ENCODE measurements around the gene TACR1.
"Not testable (repeated sequence)": the region's sequence is repeated elsewhere in the genome, so short reads cannot be mapped to it uniquely, and the experiment has no call there.

TACR1 gene

GRCh38 chr2:75057150-75057549 is 142.2 kb downstream of the TACR1 start:
- not testable (repeated sequence) for H3K9ac ChIP-seq (ENCODE audit: low read depth in 1 of 2, low read length in 2 of 2); H3K4me3 ChIP-seq (ENCODE audit: low read length in 2 of 2); H3K27ac ChIP-seq (ENCODE audit: low read depth in 2 of 2, low read length in 2 of 2); H3K27me3 ChIP-seq (ENCODE audit: control insufficient read depth in 2 of 2, insufficient read depth in 2 of 2, low read length in 2 of 2); H3K9me3 ChIP-seq (ENCODE audit: control insufficient read depth in 2 of 2, low read length in 2 of 2); H3K36me3 ChIP-seq (ENCODE audit: control insufficient read depth in 2 of 2, insufficient read depth in 2 of 2, low read length in 2 of 2); H3K4me1 ChIP-seq (ENCODE audit: control insufficient read depth in 2 of 2, insufficient read depth in 2 of 2, low read length in 2 of 2)

- no peaks in the 10 kb centered on the region for H3K36me3 ChIP-seq (ENCODE audit: control insufficient read depth in 2 of 2, insufficient read depth in 2 of 2, low read length in 2 of 2)
- no peaks in the 10 kb centered on the region for H3K27me3 ChIP-seq (ENCODE audit: control insufficient read depth in 2 of 2, insufficient read depth in 2 of 2, low read length in 2 of 2)
- H3K9me3 ChIP-seq (ENCODE audit: control insufficient read depth in 2 of 2, low read length in 2 of 2) = no peaks in the 10 kb centered on the region
- no peak overlapping the region for H3K27ac ChIP-seq (ENCODE audit: low read depth in 2 of 2, low read length in 2 of 2)
- H3K9ac ChIP-seq (ENCODE audit: low read depth in 1 of 2, low read length in 2 of 2) = no peak overlapping the region
- H3K4me3 ChIP-seq (ENCODE audit: low read length in 2 of 2) = no peak overlapping the region
- H3K4me1 ChIP-seq (ENCODE audit: control insufficient read depth in 2 of 2, insufficient read depth in 2 of 2, low read length in 2 of 2) = no peaks in the 10 kb centered on the region
Observed at GRCh38 chr2:75055820-75056675, 143.3 kb downstream of the TACR1 start.

DNA sequence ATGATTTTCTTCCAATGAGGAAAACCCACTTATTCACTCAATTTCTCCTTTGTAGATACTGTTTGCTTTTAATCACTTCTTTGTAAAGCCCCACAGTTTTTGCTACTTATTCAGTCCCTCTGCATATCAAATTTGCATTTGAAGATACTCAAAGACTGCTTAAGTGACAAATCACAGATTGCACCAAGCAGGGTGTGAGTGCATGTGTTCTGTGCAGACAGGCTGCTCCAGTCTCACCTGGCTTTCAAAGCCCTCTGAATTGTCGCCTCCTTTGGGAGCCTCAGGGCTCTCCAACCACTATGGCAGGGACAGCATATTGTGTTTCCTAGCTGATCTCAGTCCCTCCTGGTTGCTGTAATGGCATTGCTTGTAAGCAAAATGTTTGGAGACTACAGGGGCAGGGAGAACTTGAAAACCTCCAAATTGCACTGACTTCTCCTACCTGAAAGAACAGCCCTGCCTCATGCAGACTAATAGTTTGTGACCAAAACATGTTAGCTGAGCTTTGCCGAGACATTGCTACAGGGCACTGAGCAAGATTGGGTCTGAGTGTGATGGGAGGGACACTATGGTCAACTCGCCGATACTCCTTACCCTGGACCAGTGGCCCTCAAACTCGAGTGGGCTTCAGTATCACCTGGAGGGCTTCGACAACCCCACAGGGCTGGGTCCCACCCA is 144.0 kb downstream of the TACR1 start:
- H3K4me3 ChIP-seq (ENCODE audit: low read length in 2 of 2) = no peak overlapping the region
- no peak overlapping the region for H3K27ac ChIP-seq (ENCODE audit: low read depth in 2 of 2, low read length in 2 of 2)
- H3K36me3 ChIP-seq (ENCODE audit: control insufficient read depth in 2 of 2, insufficient read depth in 2 of 2, low read length in 2 of 2) = no peaks in the 10 kb centered on the region
- H3K9me3 ChIP-seq (ENCODE audit: control insufficient read depth in 2 of 2, low read length in 2 of 2) = no peaks in the 10 kb centered on the region
- H3K4me1 ChIP-seq (ENCODE audit: control insufficient read depth in 2 of 2, insufficient read depth in 2 of 2, low read length in 2 of 2) = no peaks in the 10 kb centered on the region
- no peak overlapping the region for H3K9ac ChIP-seq (ENCODE audit: low read depth in 1 of 2, low read length in 2 of 2)
- no peaks in the 10 kb centered on the region for H3K27me3 ChIP-seq (ENCODE audit: control insufficient read depth in 2 of 2, insufficient read depth in 2 of 2, low read length in 2 of 2)

GRCh38 chr2:75054296-75054695 is 145.0 kb downstream of the TACR1 start:
- Histone ChIP-seq H3K4me3 (ENCODE audit: low read length in 2 of 2) (no peak overlapping the region), H3K27ac (ENCODE audit: low read depth in 2 of 2, low read length in 2 of 2) (no peak overlapping the region), H3K27me3 (ENCODE audit: control insufficient read depth in 2 of 2, insufficient read depth in 2 of 2, low read length in 2 of 2) (no peaks in the 10 kb centered on the region), H3K4me1 (ENCODE audit: control insufficient read depth in 2 of 2, insufficient read depth in 2 of 2, low read length in 2 of 2) (no peaks in the 10 kb centered on the region), H3K9ac (ENCODE audit: low read depth in 1 of 2, low read length in 2 of 2) (no peak overlapping the region), H3K9me3 (ENCODE audit: control insufficient read depth in 2 of 2, low read length in 2 of 2) (no peaks in the 10 kb centered on the region), H3K36me3 (ENCODE audit: control insufficient read depth in 2 of 2, insufficient read depth in 2 of 2, low read length in 2 of 2) (no peaks in the 10 kb centered on the region)

GRCh38 chr2:75053484-75054112 is 145.7 kb downstream of the TACR1 start:
- no peaks in the 10 kb centered on the region for H3K9me3 ChIP-seq (ENCODE audit: control insufficient read depth in 2 of 2, low read length in 2 of 2)
- H3K27ac ChIP-seq (ENCODE audit: low read depth in 2 of 2, low read length in 2 of 2) = no peak overlapping the region
- no peaks in the 10 kb centered on the region for H3K27me3 ChIP-seq (ENCODE audit: control insufficient read depth in 2 of 2, insufficient read depth in 2 of 2, low read length in 2 of 2)
- H3K4me3 ChIP-seq (ENCODE audit: low read length in 2 of 2) = no peak overlapping the region
- H3K9ac ChIP-seq (ENCODE audit: low read depth in 1 of 2, low read length in 2 of 2) = no peak overlapping the region
- no peaks in the 10 kb centered on the region for H3K36me3 ChIP-seq (ENCODE audit: control insufficient read depth in 2 of 2, insufficient read depth in 2 of 2, low read length in 2 of 2)
- H3K4me1 ChIP-seq (ENCODE audit: control insufficient read depth in 2 of 2, insufficient read depth in 2 of 2, low read length in 2 of 2) = no peaks in the 10 kb centered on the region

DNA sequence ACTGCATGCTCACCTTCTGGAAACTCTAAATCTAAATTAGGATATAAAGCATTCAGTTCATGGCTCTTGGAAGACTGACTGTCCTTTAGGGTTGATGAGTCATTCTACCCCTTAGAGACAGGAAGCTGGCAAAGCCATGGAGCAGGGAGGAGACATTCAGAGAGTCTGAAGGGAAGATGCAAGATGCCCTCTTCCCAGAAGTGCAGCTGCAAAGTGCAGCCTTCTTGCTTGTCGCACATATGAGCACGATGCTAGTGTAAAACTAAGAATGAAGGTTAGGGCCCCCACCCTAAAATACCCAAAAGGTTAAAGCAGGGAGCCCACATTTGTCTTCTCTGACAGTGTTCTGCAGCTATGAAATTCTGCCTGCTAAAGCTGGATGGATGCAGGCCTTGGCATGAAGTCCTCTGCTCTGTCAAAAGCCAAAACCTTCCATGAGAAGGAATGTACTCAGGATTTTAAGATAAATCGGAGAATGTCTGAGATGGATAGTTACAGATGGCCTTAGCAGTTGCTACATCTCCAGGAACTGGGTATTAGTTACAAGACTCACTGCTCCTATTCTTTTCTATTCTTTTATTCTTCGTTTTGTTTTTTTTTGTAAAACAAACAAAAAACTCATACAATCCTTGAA is 151.2 kb downstream of the TACR1 start:
- Histone ChIP-seq H3K9ac (ENCODE audit: low read depth in 1 of 2, low read length in 2 of 2) (no peak overlapping the region), H3K36me3 (ENCODE audit: control insufficient read depth in 2 of 2, insufficient read depth in 2 of 2, low read length in 2 of 2) (no peaks in the 10 kb centered on the region), H3K27ac (ENCODE audit: low read depth in 2 of 2, low read length in 2 of 2) (no peak overlapping the region), H3K27me3 (ENCODE audit: control insufficient read depth in 2 of 2, insufficient read depth in 2 of 2, low read length in 2 of 2) (no peaks in the 10 kb centered on the region), H3K4me3 (ENCODE audit: low read length in 2 of 2) (no peak overlapping the region), H3K9me3 (ENCODE audit: control insufficient read depth in 2 of 2, low read length in 2 of 2) (no peaks in the 10 kb centered on the region), H3K4me1 (ENCODE audit: control insufficient read depth in 2 of 2, insufficient read depth in 2 of 2, low read length in 2 of 2) (no peaks in the 10 kb centered on the region)

GRCh38 chr2:75047189-75047991 is 151.9 kb downstream of the TACR1 start:
- Histone ChIP-seq H3K27ac (ENCODE audit: low read depth in 2 of 2, low read length in 2 of 2) (no peak overlapping the region), H3K9ac (ENCODE audit: low read depth in 1 of 2, low read length in 2 of 2) (no peak overlapping the region)

GRCh38 chr2:75045526-75046050 is 153.7 kb downstream of the TACR1 start:
- Histone ChIP-seq H3K36me3 (ENCODE audit: control insufficient read depth in 2 of 2, insufficient read depth in 2 of 2, low read length in 2 of 2) (no peaks in the 10 kb centered on the region), H3K27me3 (ENCODE audit: control insufficient read depth in 2 of 2, insufficient read depth in 2 of 2, low read length in 2 of 2) (no peaks in the 10 kb centered on the region), H3K9ac (ENCODE audit: low read depth in 1 of 2, low read length in 2 of 2) (no peak overlapping the region), H3K9me3 (ENCODE audit: control insufficient read depth in 2 of 2, low read length in 2 of 2) (no peaks in the 10 kb centered on the region), H3K27ac (ENCODE audit: low read depth in 2 of 2, low read length in 2 of 2) (no peak overlapping the region), H3K4me3 (ENCODE audit: low read length in 2 of 2) (no peak overlapping the region), H3K4me1 (ENCODE audit: control insufficient read depth in 2 of 2, insufficient read depth in 2 of 2, low read length in 2 of 2) (peaks cover 0 to 5% of the 10 kb centered on the region in 2 donors)

More at GRCh38 chr2:75047189-75047991, 151.9 kb downstream of the TACR1 start:
- Histone ChIP-seq H3K4me1 (ENCODE audit: control insufficient read depth in 2 of 2, insufficient read depth in 2 of 2, low read length in 2 of 2) (no peaks in the 10 kb centered on the region), H3K4me3 (ENCODE audit: low read length in 2 of 2) (no peak overlapping the region), H3K27me3 (ENCODE audit: control insufficient read depth in 2 of 2, insufficient read depth in 2 of 2, low read length in 2 of 2) (no peaks in the 10 kb centered on the region), H3K9me3 (ENCODE audit: control insufficient read depth in 2 of 2, low read length in 2 of 2) (no peaks in the 10 kb centered on the region), H3K36me3 (ENCODE audit: control insufficient read depth in 2 of 2, insufficient read depth in 2 of 2, low read length in 2 of 2) (no peaks in the 10 kb centered on the region)

GRCh38 chr2:75044291-75044690 is 155.0 kb downstream of the TACR1 start:
- no peaks in the 10 kb centered on the region for H3K36me3 ChIP-seq (ENCODE audit: control insufficient read depth in 2 of 2, insufficient read depth in 2 of 2, low read length in 2 of 2)
- no peak overlapping the region for H3K4me3 ChIP-seq (ENCODE audit: low read length in 2 of 2)
- no peak overlapping the region for H3K9ac ChIP-seq (ENCODE audit: low read depth in 1 of 2, low read length in 2 of 2)
- H3K27ac ChIP-seq (ENCODE audit: low read depth in 2 of 2, low read length in 2 of 2) = no peak overlapping the region
- H3K27me3 ChIP-seq (ENCODE audit: control insufficient read depth in 2 of 2, insufficient read depth in 2 of 2, low read length in 2 of 2) = no peaks in the 10 kb centered on the region
- no peaks in the 10 kb centered on the region for H3K9me3 ChIP-seq (ENCODE audit: control insufficient read depth in 2 of 2, low read length in 2 of 2)
- H3K4me1 ChIP-seq (ENCODE audit: control insufficient read depth in 2 of 2, insufficient read depth in 2 of 2, low read length in 2 of 2) = peaks cover 0 to 5% of the 10 kb centered on the region in 2 donors
